Renal cortex interstitium (tissue), 11 donors: ENCODE measurements around the gene AGAP2. TPM values are rescaled to one million over a fixed set of nuclear protein-coding genes. Genes with fewer than 3 reads are reported as not detected.
"Not testable (repeated sequence)": the region's sequence is repeated elsewhere in the genome, so short reads cannot be mapped to it uniquely, and the experiment has no call there.

Experiments
- DNase-seq, 11 donors: peaks; one replicate each; pipeline ENCODE4 v3.0.0-alpha.2; 2013; ENCODE audit warnings: low read depth in 9 of 11, low spot score in 4 of 11; ENCODE audit errors: extremely low read depth in 1 of 11
- polyA plus RNA-seq, 3 donors: library from polyadenylated mRNA; unstranded; fragments of 120-200 nt; gene quantifications; one replicate each; pipeline ENCODE4 v1.2.1, GENCODE V29; 2013; ENCODE audit not compliant: insufficient read length in 3 of 3

The AGAP2 gene
- polyA plus RNA-seq, 3 donors = 0.89 to 1.9 (median 1.1) TPM

DNA sequence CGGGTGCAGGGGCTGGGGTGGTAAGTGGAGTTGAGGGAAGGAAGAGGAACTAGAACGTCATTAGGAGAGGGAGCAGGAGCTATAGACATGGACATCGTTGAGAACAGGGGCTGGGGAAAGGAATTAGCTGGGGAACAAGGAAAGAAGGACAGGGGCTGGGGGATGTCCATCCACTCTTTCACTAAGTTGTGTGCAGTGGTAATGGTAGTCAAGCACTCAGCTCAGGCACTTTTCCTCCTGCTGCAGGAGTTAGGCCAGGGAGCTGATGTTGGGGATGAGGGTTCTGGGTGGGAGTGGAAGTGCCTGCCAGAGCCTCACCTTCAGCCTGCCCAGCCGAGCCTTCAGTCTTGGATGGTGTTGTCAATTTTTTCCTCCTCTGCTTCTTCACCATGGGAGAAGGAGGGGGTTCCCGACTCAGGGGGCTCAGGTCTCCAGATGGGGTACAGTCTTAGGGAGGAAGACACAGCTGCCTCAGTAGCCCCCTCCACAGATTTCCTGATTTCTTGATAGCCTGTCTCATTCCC, 9.2 kb downstream of the AGAP2 start:
- no peak for DNase-seq

GRCh38 chr12:57727758-57728395, 10.7 kb downstream of the AGAP2 start:
- DNase-seq = no peak

- no peak for DNase-seq
These were observed 11.4 kb downstream of the AGAP2 start for GRCh38 chr12:57726884-57727757.

DNA sequence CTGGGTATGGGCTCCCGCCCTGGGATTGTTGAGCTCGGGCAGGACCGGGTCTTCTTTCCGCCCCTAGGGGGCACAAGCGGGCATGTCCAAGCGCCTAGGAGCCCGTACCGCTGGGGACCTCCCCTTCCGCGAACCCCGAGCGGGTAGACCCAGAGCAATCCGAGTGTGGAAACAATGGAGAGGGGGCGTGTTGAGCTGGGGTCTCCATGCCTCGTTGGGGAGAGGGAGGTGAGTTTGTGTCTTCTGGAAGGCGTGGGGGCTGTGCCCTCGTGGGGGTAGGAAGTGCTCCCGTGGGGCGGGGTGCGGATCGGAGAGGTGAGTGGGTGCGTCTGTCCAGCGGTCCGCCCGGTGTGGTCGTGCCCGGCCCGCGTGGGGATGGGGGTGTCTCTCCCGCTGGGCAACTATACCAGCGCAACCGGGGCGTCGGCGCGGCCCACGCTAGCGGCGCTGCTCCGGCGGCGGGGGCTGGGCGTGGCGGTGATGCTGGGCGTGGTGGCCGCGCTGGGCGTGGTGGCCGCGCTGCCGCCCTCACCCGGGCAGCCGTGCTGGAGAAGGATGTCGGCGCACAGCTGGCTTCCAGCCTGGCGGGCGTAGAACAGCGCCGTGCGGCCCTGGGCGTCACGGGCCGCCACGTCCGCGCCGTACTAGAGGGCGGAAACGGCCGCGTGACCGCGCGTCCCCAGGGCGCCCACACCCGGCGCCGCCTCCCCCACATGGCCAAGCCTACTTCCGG, 12.2 kb downstream of the AGAP2 start:
- DNase-seq = no peak

GRCh38 chr12:57725851-57726150, 12.7 kb downstream of the AGAP2 start:
- DNase-seq = no peak

- no peak for DNase-seq
These were observed 13.4 kb downstream of the AGAP2 start for GRCh38 chr12:57724936-57725740.

DNA sequence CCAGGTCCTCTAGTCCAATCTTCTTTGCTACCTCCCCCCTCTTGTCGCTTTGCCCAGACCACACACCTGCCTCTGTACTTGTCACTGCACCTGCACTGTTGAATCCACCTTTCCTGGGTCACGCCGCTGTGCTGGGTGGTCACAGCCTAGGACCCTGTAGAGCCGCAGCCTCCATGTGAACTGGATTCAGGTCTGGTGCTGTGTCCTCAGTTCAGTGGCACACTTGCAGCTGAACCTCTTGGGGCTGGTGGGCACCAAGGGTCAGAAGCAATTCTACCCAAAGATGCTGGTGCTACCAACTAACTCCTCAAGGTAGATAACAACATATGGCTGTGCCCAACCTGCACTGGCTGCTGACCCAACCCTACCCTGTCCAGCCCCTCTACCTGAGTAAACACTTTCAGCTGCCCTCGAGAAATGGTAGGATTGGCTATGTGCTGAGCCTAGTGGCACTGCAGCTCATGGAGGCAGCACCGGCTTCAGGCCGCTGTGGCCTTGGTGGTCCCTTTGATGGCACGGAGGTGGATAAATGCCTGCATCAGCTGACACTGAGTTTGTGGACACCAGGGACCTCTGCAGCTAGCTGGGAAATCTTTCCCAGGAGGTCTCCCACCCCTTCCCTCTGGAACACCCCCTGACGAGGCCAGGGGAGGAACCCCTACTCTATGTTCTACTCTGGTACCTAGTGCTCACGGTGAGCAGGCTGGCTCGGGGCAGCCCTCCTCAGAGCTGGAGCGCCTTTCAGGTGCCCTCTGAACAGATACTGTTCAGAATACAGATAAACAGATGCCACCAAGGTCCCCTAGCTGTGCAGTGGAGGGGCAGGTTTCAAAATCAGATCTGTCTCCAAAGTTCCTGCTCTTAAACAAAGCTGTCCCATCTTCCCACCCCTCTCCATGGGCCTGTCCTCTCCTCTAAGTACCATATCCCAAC, 14.3 kb downstream of the AGAP2 start:
- no peak for DNase-seq

DNA sequence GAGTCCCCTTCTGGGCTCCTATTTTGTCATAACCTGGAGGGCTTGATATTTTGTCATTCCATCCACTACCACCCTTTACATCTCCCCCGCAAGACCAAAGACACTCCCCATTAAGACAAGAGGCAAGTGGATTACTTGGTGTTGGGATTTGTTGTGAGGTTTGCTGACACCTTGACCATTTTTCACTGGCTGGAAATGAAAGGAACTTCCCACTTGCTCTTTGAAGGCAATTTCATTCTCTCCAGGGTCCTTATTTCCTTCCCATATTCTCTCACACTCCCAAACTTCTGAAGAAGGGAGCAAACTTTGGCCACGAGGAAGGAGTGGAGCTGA, 14.9 kb downstream of the AGAP2 start:
- no peak for DNase-seq

- DNase-seq = no peak
These were observed 15.6 kb downstream of the AGAP2 start for GRCh38 chr12:57722716-57723629.

GRCh38 chr12:57721846-57722608, 16.5 kb downstream of the AGAP2 start:
- not testable (repeated sequence) for DNase-seq

GRCh38 chr12:57720606-57721595, 17.6 kb downstream of the AGAP2 start:
- DNase-seq = no peak

DNA sequence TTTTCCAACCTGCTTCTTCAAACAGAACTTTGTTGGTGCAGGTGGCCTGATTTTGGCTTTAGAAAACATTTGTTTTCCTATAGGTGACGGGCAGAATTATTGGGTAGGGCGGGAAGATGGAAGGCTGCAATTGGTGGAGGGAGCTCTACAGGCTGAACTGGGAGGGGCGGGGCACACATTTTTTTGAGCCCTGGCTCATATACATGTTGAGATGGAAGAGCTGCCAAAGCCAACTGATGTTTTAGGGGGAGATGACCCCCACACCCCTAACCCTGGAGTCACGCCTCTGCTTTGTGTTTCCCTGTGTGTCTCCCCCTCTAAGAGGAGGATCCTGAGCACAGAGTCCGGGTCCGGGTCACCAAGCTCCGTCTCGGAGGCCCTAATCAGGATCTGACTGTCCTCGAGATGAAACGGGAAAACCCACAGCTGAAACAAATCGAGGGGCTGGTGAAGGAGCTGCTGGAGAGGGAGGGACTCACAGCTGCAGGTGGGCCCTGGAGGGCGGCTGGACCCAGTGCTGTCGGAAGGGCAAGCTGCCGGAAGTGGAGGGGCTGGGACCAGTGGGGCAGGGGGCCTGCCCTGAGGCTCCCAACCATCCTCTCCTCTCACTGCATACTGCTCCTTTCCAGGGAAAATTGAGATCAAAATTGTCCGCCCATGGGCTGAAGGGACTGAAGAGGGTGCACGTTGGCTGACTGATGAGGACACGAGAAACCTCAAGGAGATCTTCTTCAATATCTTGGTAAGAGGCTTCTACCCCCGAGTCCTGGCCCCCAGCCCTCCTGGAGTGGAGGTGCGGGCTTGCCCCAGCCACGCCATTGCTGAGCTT, 18.6 kb downstream of the AGAP2 start:
- no peak for DNase-seq

DNA sequence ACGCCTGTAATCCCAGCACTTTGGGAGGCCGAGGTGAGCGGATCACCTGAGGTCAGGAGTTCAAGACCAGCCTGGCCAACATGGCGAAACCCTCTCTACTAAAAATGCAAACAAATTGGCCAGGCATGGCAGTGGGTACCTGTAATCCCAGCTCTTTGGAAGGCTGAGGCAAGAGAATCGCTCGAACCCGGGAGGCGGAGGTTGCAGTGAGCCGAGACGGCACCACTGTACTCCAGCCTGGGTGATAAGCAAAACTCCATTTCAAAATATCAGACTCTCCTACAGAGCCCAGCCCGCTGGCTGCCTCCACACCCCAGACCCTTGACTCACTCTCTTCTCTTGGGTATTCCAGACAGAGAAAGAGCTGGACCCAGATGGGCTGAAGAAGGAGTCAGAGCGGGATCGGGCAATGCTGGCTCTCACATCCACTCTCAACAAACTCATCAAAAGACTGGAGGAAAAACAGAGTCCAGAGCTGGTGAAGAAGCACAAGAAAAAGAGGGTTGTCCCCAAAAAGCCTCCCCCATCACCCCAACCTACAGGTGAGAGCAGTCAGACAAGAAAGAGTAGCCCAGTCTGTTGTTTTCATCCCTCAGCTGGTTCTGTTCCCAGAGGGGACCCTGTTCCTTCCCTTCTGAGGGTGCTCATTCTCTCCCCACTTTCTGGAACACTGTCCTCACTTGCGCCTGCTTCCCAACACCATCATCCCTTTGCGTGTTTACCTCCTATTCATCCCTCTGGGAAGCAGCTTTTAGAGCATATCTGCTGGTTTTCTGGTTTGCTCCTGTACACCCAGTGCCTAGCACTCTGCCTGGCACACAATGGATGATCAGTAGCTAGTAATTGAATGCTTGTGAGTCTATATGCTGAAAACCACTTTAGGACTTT, 19.7 kb downstream of the AGAP2 start:
- no peak for DNase-seq
